Daoy (cell line): ENCODE data around the gene TBCE. TPM values are rescaled to one million over a fixed set of nuclear protein-coding genes. Genes with fewer than 3 reads are reported as not detected.
"Not testable (repeated sequence)": the region's sequence is repeated elsewhere in the genome, so short reads cannot be mapped to it uniquely, and the experiment has no call there.

ENCODE experiments used
- DNase-seq: peaks from one replicate; pipeline ENCODE4 v3.0.0-alpha.2; 2015; ENCODE audit warnings: low read depth
- total RNA-seq: library from RNA; depleted of rRNA; stranded (reverse); fragments of >200 nt; shearing (Covaris generic); gene quantifications from 2 replicates; pipeline ENCODE4 v1.2.3, GENCODE V29; 2014

The TBCE gene
- total RNA-seq, 1 experiment from 2014 or later = 71.7 TPM

DNA sequence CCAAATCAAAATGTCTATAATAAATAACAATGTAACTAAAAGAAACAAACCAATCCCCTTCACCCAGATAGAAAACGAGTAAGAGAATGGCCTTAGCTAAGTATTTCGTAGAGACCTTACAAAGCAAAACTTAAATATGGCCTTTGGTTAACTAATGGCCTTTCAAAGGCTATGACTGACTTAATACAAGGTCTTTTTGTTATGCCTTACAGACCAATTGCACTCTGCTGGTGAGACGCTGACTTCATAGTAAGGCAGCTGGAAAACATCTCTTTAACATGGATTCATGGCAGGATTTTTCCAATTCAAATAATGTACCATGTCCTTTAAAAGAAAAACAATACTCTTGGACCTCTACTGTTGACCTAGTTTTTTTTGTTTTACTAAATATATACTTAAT, 15.8 kb upstream of the TBCE start:
- no peak for DNase-seq

DNA sequence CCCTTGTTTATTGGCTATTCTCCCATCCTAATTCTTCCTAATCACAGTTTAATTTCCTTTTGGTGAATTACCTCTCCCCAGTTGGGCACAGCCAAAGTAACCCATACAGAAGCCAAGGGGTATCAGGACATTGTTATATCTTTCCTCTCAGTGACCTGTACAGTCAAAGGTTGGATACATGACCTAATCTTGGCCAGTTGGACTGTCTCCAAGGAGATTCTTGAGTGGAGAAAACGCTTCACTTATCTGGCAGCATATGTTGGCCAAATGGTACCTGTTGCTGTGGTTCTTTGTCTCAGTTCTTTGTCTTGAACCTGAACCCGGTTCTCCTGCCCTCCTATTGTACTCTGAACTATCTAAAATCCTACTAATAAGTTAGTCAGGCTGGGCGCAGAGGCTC, 15.3 kb upstream of the TBCE start:
- DNase-seq = no peak

DNA sequence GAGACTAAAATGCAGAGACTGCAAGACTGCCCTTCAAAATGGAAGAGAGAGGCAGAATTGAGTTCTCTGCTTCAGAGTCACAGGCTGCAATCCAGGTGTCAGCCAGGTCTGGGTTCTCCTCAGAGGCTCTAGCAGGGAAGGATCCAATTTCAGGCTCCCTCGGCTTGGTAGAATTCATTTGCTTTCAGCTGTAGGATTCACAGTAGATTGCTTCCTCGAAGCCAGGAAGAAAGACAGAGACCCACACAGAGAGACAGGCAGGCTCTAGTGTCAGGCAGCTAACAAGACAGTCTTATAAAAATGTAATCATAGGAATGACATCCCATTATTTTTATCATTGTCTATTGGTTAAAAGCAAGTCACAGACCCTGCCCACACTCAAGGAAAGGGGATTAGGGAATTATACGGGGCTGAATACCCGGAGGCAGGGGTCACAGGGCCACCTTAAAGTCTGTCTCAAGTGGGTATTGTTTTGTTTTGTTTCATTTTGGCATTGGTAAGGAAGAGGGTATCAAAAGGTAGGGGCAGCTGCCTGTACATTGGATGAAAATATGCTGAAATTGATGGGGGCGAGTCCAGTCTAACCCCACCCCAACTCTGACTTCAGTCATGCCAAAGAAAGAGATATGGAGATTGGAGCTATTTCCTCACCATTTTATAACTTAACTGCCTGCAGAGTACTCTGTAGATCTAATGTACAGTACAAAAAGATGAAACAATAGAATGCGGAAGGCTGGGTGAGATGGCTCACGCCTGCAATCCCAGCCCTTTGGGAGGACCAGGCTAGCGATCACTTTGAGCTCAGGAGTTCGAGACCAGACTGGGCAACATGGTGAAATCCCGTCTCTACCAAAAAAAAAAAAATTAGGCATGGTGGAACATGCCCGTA, 9.5 kb upstream of the TBCE start:
- no peak for DNase-seq

- no peak for DNase-seq
Measured at GRCh38 chr1:235358899-235359298, 8.3 kb upstream of the TBCE start.

GRCh38 chr1:235364189-235364588, 3.0 kb upstream of the TBCE start:
- not testable (repeated sequence) for DNase-seq

- no peak for DNase-seq
Measured at GRCh38 chr1:235366286-235366685, 941 bp upstream of the TBCE start.

GRCh38 chr1:235368428-235368827, 1.2 kb downstream of the TBCE start:
- no peak for DNase-seq

- no peak for DNase-seq
Measured at GRCh38 chr1:235369802-235370201, 2.6 kb downstream of the TBCE start.

DNA sequence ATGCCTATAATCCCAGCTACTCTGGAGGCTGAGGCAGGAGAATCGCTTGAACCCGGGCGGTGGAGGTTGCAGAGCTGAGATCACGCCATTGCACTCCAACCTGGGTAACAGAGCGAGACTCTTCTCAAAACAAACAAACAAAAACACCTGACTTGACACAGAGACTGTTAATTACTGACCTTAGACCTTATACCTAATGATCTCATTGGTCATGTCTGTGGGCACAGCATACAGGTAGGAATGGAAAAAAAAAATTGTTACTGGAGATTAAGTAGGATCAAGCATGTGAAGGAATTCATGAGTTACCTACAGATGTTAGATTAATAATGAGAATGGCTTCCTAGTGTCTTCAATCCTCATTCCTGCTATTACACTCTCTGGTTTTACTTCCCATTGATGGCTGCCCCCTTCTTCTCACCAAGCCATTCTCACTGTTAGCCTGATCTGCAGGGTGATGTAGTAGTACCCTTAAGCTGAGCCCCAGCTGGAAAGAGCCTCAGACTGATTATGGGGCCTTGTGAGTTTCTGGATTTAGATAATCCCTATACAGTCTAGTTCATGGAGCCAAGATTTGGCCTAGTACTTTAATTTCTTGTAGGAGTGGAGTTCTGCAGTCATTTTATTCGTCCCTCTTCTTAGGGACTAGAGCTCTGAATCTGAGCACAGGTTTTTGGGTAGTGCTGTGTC, 8.8 kb downstream of the TBCE start:
- DNase-seq = no peak

DNA sequence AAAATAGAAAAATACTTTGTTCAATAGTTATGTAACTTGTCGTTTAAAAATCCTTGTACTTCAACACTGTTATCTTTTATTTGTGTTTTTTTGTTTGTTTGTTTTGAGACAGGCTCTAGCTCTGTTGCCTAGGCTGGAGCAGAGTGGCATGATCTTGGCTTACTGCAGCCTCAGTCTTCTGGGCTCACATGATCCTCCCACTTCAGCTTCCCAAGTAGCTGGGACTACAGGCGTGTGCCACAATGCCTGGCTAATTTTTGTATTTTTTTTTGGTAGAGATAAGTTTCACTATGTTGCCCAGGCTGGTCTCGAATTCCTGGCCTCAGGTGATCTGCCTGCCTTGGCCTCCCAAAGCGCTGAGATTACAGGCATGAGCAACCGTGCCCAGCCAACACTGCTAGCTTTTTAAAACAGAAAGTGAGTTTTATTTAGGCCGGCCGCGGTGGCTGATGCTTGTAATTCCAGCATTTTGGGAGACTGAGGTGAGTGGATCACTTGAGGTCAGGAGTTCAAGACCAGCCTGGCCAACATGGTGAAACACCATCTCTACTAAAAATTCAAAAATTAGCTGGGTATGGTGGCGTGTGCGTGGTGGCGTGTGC, 11.0 kb downstream of the TBCE start:
- not testable (repeated sequence) for DNase-seq

GRCh38 chr1:235381955-235382739, 14.9 kb downstream of the TBCE start:
- DNase-seq = not testable (repeated sequence)

- DNase-seq = not testable (repeated sequence)
Measured at GRCh38 chr1:235385633-235386032, 18.4 kb downstream of the TBCE start.

DNA sequence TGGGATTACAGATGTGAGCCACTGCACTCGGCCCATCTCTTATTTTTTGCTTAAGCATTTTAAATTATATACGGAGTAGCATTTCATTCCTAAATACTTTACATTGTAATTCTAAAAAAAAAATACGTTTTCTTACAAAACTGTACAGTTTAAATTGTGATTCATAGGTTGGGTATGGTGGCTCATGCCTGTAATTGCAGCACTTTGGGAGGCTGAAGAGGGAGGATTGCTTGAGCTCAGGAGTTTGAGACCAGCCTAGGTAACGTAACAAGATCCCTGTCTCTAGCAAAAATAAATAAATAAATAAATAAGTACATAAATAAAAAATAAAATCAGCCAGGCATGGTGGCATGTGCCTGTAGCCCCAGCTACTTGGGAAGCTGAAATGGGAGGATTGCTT, 24.6 kb downstream of the TBCE start:
- DNase-seq = no peak

GRCh38 chr1:235397733-235398132, 30.5 kb downstream of the TBCE start:
- peak; percentile 60 for DNase-seq

DNA sequence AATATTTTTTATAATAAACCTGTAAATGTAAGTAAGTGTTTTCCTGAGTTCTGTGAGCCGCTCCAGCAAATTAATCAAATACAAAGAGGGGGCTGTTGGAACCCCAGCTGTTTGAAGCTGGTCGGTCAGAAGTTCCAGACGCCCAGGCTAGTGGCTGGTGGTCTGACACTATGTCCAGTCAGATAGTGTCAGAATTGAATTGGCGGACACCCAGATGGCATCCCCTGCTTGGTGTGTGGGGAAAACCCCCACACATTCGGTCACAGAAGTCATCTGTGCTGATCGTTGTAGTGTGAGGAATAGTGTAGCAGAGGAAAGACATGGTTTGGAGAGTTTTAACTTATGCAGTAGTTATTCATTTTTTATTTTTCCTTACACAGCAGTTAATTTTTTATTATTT, 32.4 kb downstream of the TBCE start:
- DNase-seq = no peak

DNA sequence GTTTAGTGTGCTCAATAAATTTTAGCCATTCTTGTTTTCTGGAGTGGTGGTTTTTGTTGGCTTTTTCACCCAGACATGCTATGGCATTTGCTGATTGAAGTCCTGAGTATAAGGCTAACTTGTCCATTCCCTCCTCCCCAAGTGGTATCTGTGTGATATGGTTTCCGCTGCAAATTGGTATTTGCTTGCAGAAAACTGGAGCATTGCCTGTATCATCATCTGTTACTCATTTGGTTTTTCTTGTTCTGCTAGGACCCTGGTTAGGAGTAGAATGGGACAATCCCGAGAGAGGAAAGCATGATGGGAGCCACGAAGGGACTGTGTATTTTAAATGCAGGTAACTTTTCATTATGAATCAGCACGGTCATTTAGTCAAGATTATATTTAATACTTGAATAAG, 34.0 kb downstream of the TBCE start:
- no peak for DNase-seq

- peak; percentile 9 for DNase-seq
Measured at GRCh38 chr1:235402457-235403200, 35.4 kb downstream of the TBCE start.

DNA sequence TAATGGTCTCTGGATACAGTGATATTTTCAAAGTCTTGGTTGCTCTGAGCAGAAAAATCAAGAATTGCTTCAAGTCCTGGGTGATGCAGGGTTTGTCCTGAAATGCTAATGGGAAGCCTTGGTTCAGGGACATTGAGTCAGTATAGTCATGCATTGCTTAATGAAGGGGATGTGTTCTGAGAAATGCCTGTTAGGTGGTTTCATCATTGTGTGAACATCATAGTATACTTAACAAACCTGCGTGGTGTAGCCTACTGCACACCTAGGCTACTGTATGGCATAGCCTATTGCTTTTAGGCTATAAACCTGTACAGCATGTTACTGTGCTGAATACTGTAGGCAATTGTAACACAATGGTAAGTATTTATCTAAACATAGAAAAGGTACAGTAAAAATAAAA, 36.4 kb downstream of the TBCE start:
- DNase-seq = no peak

DNA sequence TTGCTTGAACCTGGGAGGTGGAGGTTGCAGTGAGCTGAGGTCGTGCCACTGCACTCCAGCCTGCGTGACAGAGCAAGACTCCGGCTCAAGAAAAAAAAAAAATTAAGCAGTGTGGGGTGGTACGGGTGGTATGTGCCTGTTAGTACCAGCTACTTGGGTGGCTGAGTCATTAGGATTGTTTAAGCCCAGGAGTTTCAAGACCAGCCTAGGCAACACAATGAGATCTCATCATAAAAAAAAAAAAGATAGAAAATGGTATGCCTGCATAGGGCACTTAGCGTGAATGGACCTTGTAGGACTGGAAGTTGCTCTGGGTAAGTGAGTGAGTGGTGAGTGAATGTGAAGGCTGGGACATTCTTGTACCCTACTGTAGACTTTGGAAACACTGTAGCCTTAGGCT, 37.0 kb downstream of the TBCE start:
- DNase-seq = peak; percentile 48

GRCh38 chr1:235407419-235407818, 40.2 kb downstream of the TBCE start:
- no peak for DNase-seq

GRCh38 chr1:235408503-235408960, 41.3 kb downstream of the TBCE start:
- DNase-seq = no peak
